ENCODE data around the gene ID2. TPM values are rescaled to one million over a fixed set of nuclear protein-coding genes. Genes with fewer than 3 reads are reported as not detected.

ID2 gene
- total and polyA plus RNA-seq, 2 experiments from 2014 or later, result 468 to 668 TPM

- Histone ChIP-seq H3K9me2 (ENCODE audit: insufficient read depth) (no peaks in the 10 kb centered on the region), H3K9me3 (ENCODE audit: low read depth) (no peaks in the 10 kb centered on the region), H3K4me3 (no peak overlapping the region), H3K4me2 (ENCODE audit: unreplicated experiment) (peak overlapping the region; percentile 65), H4K20me1 (ENCODE audit: insufficient read depth) (no peaks in the 10 kb centered on the region), H3K9ac (peak overlapping the region; percentile 48), H3K4me1 (ENCODE audit: insufficient read depth) (peaks cover 29% of the 10 kb centered on the region), H3K27me3 (replicated peaks; ENCODE audit: insufficient read depth) (no peaks in the 10 kb centered on the region), H3K27ac (peak overlapping the region; percentile 58), H3K36me3 (ENCODE audit: low read depth) (no peaks in the 10 kb centered on the region), H3K79me2 (ENCODE audit: insufficient read depth) (no peaks in the 10 kb centered on the region), H2AFZ (peak overlapping the region; percentile 45; the same call in 1 of the 2 replicates), H3F3A (ENCODE audit: insufficient read depth) (no peaks in the 10 kb centered on the region)
- in situ Hi-C loops (cut with MboI), result no loop called here
- DNase-seq, result no peak
- TF ChIP-seq EZH2 (IDR thresholded peaks at IDR 0.05; ENCODE audit: insufficient read depth, poor library complexity, severe bottlenecking), result no peak
- no peak for TF ChIP-seq EZH2phosphoT487 (IDR thresholded peaks at IDR 0.05; ENCODE audit: insufficient read depth, low read depth)
- 93 to 97% methylated on average over 14 of the region's 14 CpGs for WGBS, 2 experiments (ENCODE audit: low coverage in 1 of 2, low lambda C conversion rate in 2 of 2, missing lambda C conversion rate in 2 of 2)
Observed at GRCh38 chr2:8634466-8635172, 47.2 kb upstream of the ID2 start.

GRCh38 chr2:8636041-8636491, 45.8 kb upstream of the ID2 start:
- Histone ChIP-seq H4K20me1 (ENCODE audit: insufficient read depth) (no peaks in the 10 kb centered on the region), H3K4me2 (ENCODE audit: unreplicated experiment) (no peak overlapping the region), H3K9me3 (ENCODE audit: low read depth) (no peaks in the 10 kb centered on the region), H3K4me3 (no peak overlapping the region), H3K9me2 (ENCODE audit: insufficient read depth) (no peaks in the 10 kb centered on the region), H3K9ac (no peak overlapping the region), H3F3A (ENCODE audit: insufficient read depth) (no peaks in the 10 kb centered on the region), H3K27ac (no peak overlapping the region), H3K27me3 (replicated peaks; ENCODE audit: insufficient read depth) (no peaks in the 10 kb centered on the region), H3K4me1 (ENCODE audit: insufficient read depth) (peaks cover 29% of the 10 kb centered on the region), H2AFZ (no peak overlapping the region), H3K79me2 (ENCODE audit: insufficient read depth) (no peaks in the 10 kb centered on the region), H3K36me3 (ENCODE audit: low read depth) (no peaks in the 10 kb centered on the region)
- WGBS, 2 experiments (ENCODE audit: low coverage in 1 of 2, low lambda C conversion rate in 2 of 2, missing lambda C conversion rate in 2 of 2), result 92 to 93% methylated on average over 14 to 15 of the region's 15 CpGs
- no peak for TF ChIP-seq EZH2 (IDR thresholded peaks at IDR 0.05; ENCODE audit: insufficient read depth, poor library complexity, severe bottlenecking)
- no peak for TF ChIP-seq EZH2phosphoT487 (IDR thresholded peaks at IDR 0.05; ENCODE audit: insufficient read depth, low read depth)
- no peak for DNase-seq
- in situ Hi-C loops (cut with MboI), result no loop called here

GRCh38 chr2:8636721-8637636, 44.9 kb upstream of the ID2 start:
- H4K20me1 ChIP-seq (ENCODE audit: insufficient read depth), result no peaks in the 10 kb centered on the region
- peak; percentile 44 for DNase-seq
- H3K79me2 ChIP-seq (ENCODE audit: insufficient read depth), result no peaks in the 10 kb centered on the region
- no peaks in the 10 kb centered on the region for H3K27me3 ChIP-seq (replicated peaks; ENCODE audit: insufficient read depth)
- no peaks in the 10 kb centered on the region for H3F3A ChIP-seq (ENCODE audit: insufficient read depth)
- peak overlapping the region; percentile 50 for H3K4me2 ChIP-seq (ENCODE audit: unreplicated experiment)
- WGBS, 2 experiments (ENCODE audit: low coverage in 1 of 2, low lambda C conversion rate in 2 of 2, missing lambda C conversion rate in 2 of 2), result 52 to 55% methylated on average over 16 of the region's 16 CpGs
- no peak overlapping the region for H3K27ac ChIP-seq
- no peak for TF ChIP-seq EZH2 (IDR thresholded peaks at IDR 0.05; ENCODE audit: insufficient read depth, poor library complexity, severe bottlenecking)
- no peak for TF ChIP-seq EZH2phosphoT487 (IDR thresholded peaks at IDR 0.05; ENCODE audit: insufficient read depth, low read depth)
- H3K9me3 ChIP-seq (ENCODE audit: low read depth), result no peaks in the 10 kb centered on the region
- H3K36me3 ChIP-seq (ENCODE audit: low read depth), result no peaks in the 10 kb centered on the region
- in situ Hi-C loops (cut with MboI), result no loop called here
- no peak overlapping the region for H3K4me3 ChIP-seq
- peak overlapping the region; percentile 76 for H2AFZ ChIP-seq
- H3K4me1 ChIP-seq (ENCODE audit: insufficient read depth), result peaks cover 29% of the 10 kb centered on the region
- H3K9ac ChIP-seq, result no peak overlapping the region
- H3K9me2 ChIP-seq (ENCODE audit: insufficient read depth), result no peaks in the 10 kb centered on the region

DNA sequence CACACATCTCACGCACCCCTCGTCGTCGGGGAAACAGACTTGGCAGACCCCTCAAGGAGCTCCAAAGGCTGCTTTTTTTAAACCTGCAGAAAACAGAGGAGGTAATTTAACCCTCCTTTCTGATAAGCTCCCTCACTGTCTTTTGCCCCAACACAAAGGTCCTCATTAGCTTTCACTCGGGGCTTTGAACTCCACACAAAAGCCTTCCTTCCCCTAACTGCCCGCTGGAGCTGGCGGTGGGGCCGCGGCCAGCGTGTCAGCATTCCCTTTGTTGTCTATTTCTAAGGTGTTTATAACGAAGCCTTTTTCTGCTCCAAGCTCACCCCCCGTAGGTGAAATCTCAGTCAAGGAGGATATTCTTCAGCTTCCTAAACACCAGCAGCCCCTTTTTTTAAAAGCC, 43.5 kb upstream of the ID2 start:
- no peak for TF ChIP-seq EZH2phosphoT487 (IDR thresholded peaks at IDR 0.05; ENCODE audit: insufficient read depth, low read depth)
- no peak for TF ChIP-seq EZH2 (IDR thresholded peaks at IDR 0.05; ENCODE audit: insufficient read depth, poor library complexity, severe bottlenecking)
- no peak overlapping the region for H3K9ac ChIP-seq
- no peaks in the 10 kb centered on the region for H4K20me1 ChIP-seq (ENCODE audit: insufficient read depth)
- no peaks in the 10 kb centered on the region for H3K9me2 ChIP-seq (ENCODE audit: insufficient read depth)
- no peak overlapping the region for H3K4me3 ChIP-seq
- H3K27ac ChIP-seq, result no peak overlapping the region
- no peak overlapping the region for H3K4me2 ChIP-seq (ENCODE audit: unreplicated experiment)
- no peaks in the 10 kb centered on the region for H3K36me3 ChIP-seq (ENCODE audit: low read depth)
- H2AFZ ChIP-seq, result no peak overlapping the region
- in situ Hi-C loops (cut with MboI), result no loop called here
- no peaks in the 10 kb centered on the region for H3F3A ChIP-seq (ENCODE audit: insufficient read depth)
- no peaks in the 10 kb centered on the region for H3K27me3 ChIP-seq (replicated peaks; ENCODE audit: insufficient read depth)
- peaks cover 26% of the 10 kb centered on the region for H3K4me1 ChIP-seq (ENCODE audit: insufficient read depth)
- no peaks in the 10 kb centered on the region for H3K79me2 ChIP-seq (ENCODE audit: insufficient read depth)
- no peaks in the 10 kb centered on the region for H3K9me3 ChIP-seq (ENCODE audit: low read depth)
- DNase-seq, result no peak
- 91% methylated on average over 12 of the region's 12 CpGs for WGBS, 2 experiments (ENCODE audit: low coverage in 1 of 2, low lambda C conversion rate in 2 of 2, missing lambda C conversion rate in 2 of 2)

Measured in GM23248 (cell line).